ENCODE measurements around the gene CCDC144A.
"Not testable (repeated sequence)": the region's sequence is repeated elsewhere in the genome, so short reads cannot be mapped to it uniquely, and the experiment has no call there.

Gene CCDC144A

GRCh38 chr17:16689731-16690281, at the start of gene CCDC144A:
TSS of gene CCDC144A (plus strand) at chr17:16690241. CDS start at chr17:16690401, 160 bp downstream.
- DNase-seq, result peak; percentile 3 to 22 (median 6)

GRCh38 chr17:16649585-16649984, 40.5 kb upstream of the CCDC144A start:
- no peak for DNase-seq

- DNase-seq, result no peak
Measured at GRCh38 chr17:16652252-16652651, 37.8 kb upstream of the CCDC144A start.

GRCh38 chr17:16652847-16653366, 37.1 kb upstream of the CCDC144A start:
- peak in 2 of 3 donors; percentile 0 to 20 for DNase-seq

- peak; percentile 92 to 97 (median 97) for DNase-seq
Measured at GRCh38 chr17:16653367-16654041, 36.5 kb upstream of the CCDC144A start, which contains the start of gene ZNF624. TSS of gene ZNF624 (minus strand) at chr17:16653850.

- DNase-seq, result no peak
Measured at GRCh38 chr17:16661217-16661616, 28.8 kb upstream of the CCDC144A start.

GRCh38 chr17:16662936-16663335, 27.1 kb upstream of the CCDC144A start:
- DNase-seq, result no peak

GRCh38 chr17:16666553-16666906, 23.5 kb upstream of the CCDC144A start:
- DNase-seq, result not testable (repeated sequence)

GRCh38 chr17:16666907-16667636, 23.0 kb upstream of the CCDC144A start:
- peak in 1 of 3 donors; percentile 12 for DNase-seq

GRCh38 chr17:16676676-16677268, 13.3 kb upstream of the CCDC144A start:
- DNase-seq, result no peak

GRCh38 chr17:16683290-16684138, 6.5 kb upstream of the CCDC144A start:
- DNase-seq, result not testable (repeated sequence)

- not testable (repeated sequence) for DNase-seq
Measured at GRCh38 chr17:16686019-16686418, 4.0 kb upstream of the CCDC144A start.

- DNase-seq, result not testable (repeated sequence)
Measured at GRCh38 chr17:16687151-16687550, 2.9 kb upstream of the CCDC144A start.

GRCh38 chr17:16690447-16690846, 406 bp downstream of the CCDC144A start:
- DNase-seq, result not testable (repeated sequence)

GRCh38 chr17:16697603-16698002, 7.6 kb downstream of the CCDC144A start:
- not testable (repeated sequence) for DNase-seq

GRCh38 chr17:16745492-16746203, 55.6 kb downstream of the CCDC144A start:
- peak in 2 of 3 donors; percentile 0 for DNase-seq

GRCh38 chr17:16746571-16746970, 56.5 kb downstream of the CCDC144A start:
- not testable (repeated sequence) for DNase-seq

GRCh38 chr17:16750515-16750914, 60.5 kb downstream of the CCDC144A start:
- not testable (repeated sequence) for DNase-seq

GRCh38 chr17:16751224-16751923, 61.3 kb downstream of the CCDC144A start:
- peak; percentile 1 to 35 (median 18) for DNase-seq

- DNase-seq, result not testable (repeated sequence)
Measured at GRCh38 chr17:16751924-16752287, 61.9 kb downstream of the CCDC144A start.

GRCh38 chr17:16757520-16757919, 67.5 kb downstream of the CCDC144A start:
- DNase-seq, result not testable (repeated sequence)
